Measurements from ENCODE around the gene AHNAK.
"Not testable (repeated sequence)": the region's sequence is repeated elsewhere in the genome, so short reads cannot be mapped to it uniquely, and the experiment has no call there.

Gene AHNAK

GRCh38 chr11:62552485-62553079, 6.0 kb upstream of the AHNAK start:
- DNase-seq (ENCODE audit: low read depth): no peak

- not testable (repeated sequence) for DNase-seq (ENCODE audit: low read depth)
These were observed 3.9 kb upstream of the AHNAK start for GRCh38 chr11:62550478-62550877.

GRCh38 chr11:62548545-62549335, 2.1 kb upstream of the AHNAK start:
- no peak for DNase-seq (ENCODE audit: low read depth)

- no peak for DNase-seq (ENCODE audit: low read depth)
These were observed 1.2 kb upstream of the AHNAK start for GRCh38 chr11:62547691-62548281.

GRCh38 chr11:62546929-62547625, 471 bp upstream of the AHNAK start:
- no peak for DNase-seq (ENCODE audit: low read depth)

- DNase-seq (ENCODE audit: low read depth): peak; percentile 56
These were observed 966 bp downstream of the AHNAK start for GRCh38 chr11:62545437-62546243.

- DNase-seq (ENCODE audit: low read depth): no peak
These were observed 1.8 kb downstream of the AHNAK start for GRCh38 chr11:62544581-62545436.

GRCh38 chr11:62543680-62544444, 2.7 kb downstream of the AHNAK start:
- no peak for DNase-seq (ENCODE audit: low read depth)

- DNase-seq (ENCODE audit: low read depth): peak; percentile 73
These were observed 3.6 kb downstream of the AHNAK start for GRCh38 chr11:62542750-62543567.

GRCh38 chr11:62542111-62542745, 4.4 kb downstream of the AHNAK start:
- no peak for DNase-seq (ENCODE audit: low read depth)

GRCh38 chr11:62540804-62541701, 5.6 kb downstream of the AHNAK start:
- no peak for DNase-seq (ENCODE audit: low read depth)

- no peak for DNase-seq (ENCODE audit: low read depth)
These were observed 7.2 kb downstream of the AHNAK start for GRCh38 chr11:62539238-62539925.

- no peak for DNase-seq (ENCODE audit: low read depth)
These were observed 8.0 kb downstream of the AHNAK start for GRCh38 chr11:62538470-62539237.

- DNase-seq (ENCODE audit: low read depth): no peak
These were observed 10.2 kb downstream of the AHNAK start for GRCh38 chr11:62536301-62536957.

- no peak for DNase-seq (ENCODE audit: low read depth)
These were observed 10.8 kb downstream of the AHNAK start for GRCh38 chr11:62535802-62536201.

All from CMK (cell line).